Activated naive CD8-positive, alpha-beta T cell (primary cell): ENCODE data around the gene LRRC43.

Experiments
- H3K27ac Mint-ChIP-seq: one replicate; pipeline ENCODE4 v1.8.0; 2021; ENCODE audit warnings: mixed read lengths
- H3K27me3 Mint-ChIP-seq: one replicate; pipeline ENCODE4 v1.8.0; 2021; ENCODE audit warnings: mixed read lengths
- H3K36me3 Mint-ChIP-seq: one replicate; pipeline ENCODE4 v1.8.0; 2021; ENCODE audit warnings: mixed read lengths
- H3K4me1 Mint-ChIP-seq: one replicate; pipeline ENCODE4 v1.8.0; 2021; ENCODE audit warnings: low read depth, mixed read lengths
- H3K4me3 Mint-ChIP-seq: one replicate; pipeline ENCODE4 v1.8.0; 2021; ENCODE audit warnings: mild to moderate bottlenecking, mixed read lengths
- H3K9me3 Mint-ChIP-seq: one replicate; pipeline ENCODE4 v1.8.0; 2021; ENCODE audit warnings: low read depth, mixed read lengths

Gene LRRC43

GRCh38 chr12:122182887-122183587, at the start of gene LRRC43:
TSS of gene LRRC43 (plus strand) at chr12:122183123. CDS start at chr12:122183145, 22 bp downstream.
- Mint-ChIP-seq H3K9me3 (no peaks in the 10 kb centered on the region), H3K4me3 (peak within 1 kb of the TSS; percentile 82), H3K36me3 (no peaks in the 10 kb centered on the region), H3K4me1 (peaks cover 6% of the 10 kb centered on the region), H3K27ac (no peak within 1 kb of the TSS), H3K27me3 (peaks cover 2% of the 10 kb centered on the region)

DNA sequence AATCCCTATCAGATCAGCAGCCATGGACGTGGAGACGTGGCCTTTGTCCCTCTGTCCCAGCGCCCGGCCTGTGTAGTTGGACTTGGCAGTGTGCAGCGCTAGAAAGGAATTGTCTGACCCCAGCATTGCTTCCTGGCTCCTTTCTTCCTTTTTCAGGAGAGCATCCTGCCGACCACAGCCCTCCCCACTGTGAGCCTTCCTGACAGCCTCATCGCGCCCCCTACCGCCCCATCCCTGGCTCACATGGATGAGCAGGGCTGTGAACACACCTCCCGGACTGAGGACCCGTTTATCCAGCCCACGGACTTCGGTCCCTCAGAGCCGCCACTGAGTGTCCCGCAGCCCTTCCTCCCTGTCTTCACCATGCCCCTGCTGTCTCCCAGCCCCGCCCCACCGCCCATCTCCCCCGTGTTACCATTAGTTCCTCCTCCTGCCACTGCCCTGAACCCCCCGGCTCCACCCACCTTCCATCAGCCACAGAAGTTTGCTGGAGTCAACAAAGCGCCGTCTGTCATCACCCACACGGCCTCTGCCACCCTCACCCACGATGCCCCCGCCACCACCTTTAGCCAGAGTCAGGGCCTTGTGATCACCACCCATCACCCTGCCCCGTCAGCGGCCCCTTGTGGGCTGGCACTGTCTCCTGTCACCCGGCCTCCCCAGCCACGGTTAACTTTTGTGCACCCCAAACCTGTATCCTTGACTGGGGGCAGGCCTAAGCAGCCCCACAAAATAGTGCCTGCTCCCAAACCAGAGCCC, 49.6 kb upstream of the LRRC43 start:
- no peaks in the 10 kb centered on the region for H3K4me1 Mint-ChIP-seq
- no peak overlapping the region for H3K4me3 Mint-ChIP-seq
- H3K27me3 Mint-ChIP-seq: no peaks in the 10 kb centered on the region
- H3K9me3 Mint-ChIP-seq: no peaks in the 10 kb centered on the region
- H3K27ac Mint-ChIP-seq: peak overlapping the region; percentile 10
- H3K36me3 Mint-ChIP-seq: no peaks in the 10 kb centered on the region

- Mint-ChIP-seq H3K27me3 (no peaks in the 10 kb centered on the region), H3K4me1 (no peaks in the 10 kb centered on the region), H3K4me3 (no peak overlapping the region), H3K9me3 (no peaks in the 10 kb centered on the region), H3K36me3 (no peaks in the 10 kb centered on the region), H3K27ac (peak overlapping the region; percentile 22)
Observed at GRCh38 chr12:122135437-122136031, 47.4 kb upstream of the LRRC43 start.

DNA sequence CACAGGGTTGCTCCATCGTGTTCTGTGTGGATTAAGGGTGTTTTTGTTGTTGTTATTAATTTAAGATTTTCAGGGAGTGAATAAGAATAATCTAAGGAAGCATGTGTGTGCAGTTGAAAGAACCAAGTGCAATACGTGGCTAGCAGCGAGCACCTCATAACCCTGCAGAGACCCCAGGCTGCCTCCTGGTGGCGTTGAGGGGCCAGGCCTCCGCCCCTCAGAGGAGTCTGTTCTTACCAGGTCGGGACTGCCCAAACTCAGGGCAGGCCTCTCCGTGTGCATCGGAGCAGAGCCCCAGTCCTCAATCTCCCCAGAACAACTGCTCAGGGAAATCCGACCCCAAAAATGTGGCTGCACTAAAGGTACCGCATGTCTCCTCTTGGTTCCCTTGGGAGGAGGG, 45.7 kb upstream of the LRRC43 start:
- Mint-ChIP-seq H3K4me3 (no peak overlapping the region), H3K4me1 (no peaks in the 10 kb centered on the region), H3K36me3 (no peaks in the 10 kb centered on the region), H3K27ac (no peak overlapping the region), H3K27me3 (no peaks in the 10 kb centered on the region), H3K9me3 (no peaks in the 10 kb centered on the region)

- no peaks in the 10 kb centered on the region for H3K36me3 Mint-ChIP-seq
- H3K9me3 Mint-ChIP-seq: no peaks in the 10 kb centered on the region
- no peak overlapping the region for H3K27ac Mint-ChIP-seq
- H3K27me3 Mint-ChIP-seq: no peaks in the 10 kb centered on the region
- no peak overlapping the region for H3K4me3 Mint-ChIP-seq
- no peaks in the 10 kb centered on the region for H3K4me1 Mint-ChIP-seq
Observed at GRCh38 chr12:122137681-122138080, 45.2 kb upstream of the LRRC43 start.

GRCh38 chr12:122138181-122138580, 44.7 kb upstream of the LRRC43 start:
- Mint-ChIP-seq H3K36me3 (no peaks in the 10 kb centered on the region), H3K27me3 (no peaks in the 10 kb centered on the region), H3K27ac (no peak overlapping the region), H3K9me3 (no peaks in the 10 kb centered on the region), H3K4me3 (no peak overlapping the region), H3K4me1 (no peaks in the 10 kb centered on the region)

- Mint-ChIP-seq H3K4me1 (no peaks in the 10 kb centered on the region), H3K27me3 (no peaks in the 10 kb centered on the region), H3K9me3 (no peaks in the 10 kb centered on the region), H3K4me3 (no peak overlapping the region), H3K36me3 (no peaks in the 10 kb centered on the region), H3K27ac (no peak overlapping the region)
Observed at GRCh38 chr12:122138616-122139015, 44.3 kb upstream of the LRRC43 start.

DNA sequence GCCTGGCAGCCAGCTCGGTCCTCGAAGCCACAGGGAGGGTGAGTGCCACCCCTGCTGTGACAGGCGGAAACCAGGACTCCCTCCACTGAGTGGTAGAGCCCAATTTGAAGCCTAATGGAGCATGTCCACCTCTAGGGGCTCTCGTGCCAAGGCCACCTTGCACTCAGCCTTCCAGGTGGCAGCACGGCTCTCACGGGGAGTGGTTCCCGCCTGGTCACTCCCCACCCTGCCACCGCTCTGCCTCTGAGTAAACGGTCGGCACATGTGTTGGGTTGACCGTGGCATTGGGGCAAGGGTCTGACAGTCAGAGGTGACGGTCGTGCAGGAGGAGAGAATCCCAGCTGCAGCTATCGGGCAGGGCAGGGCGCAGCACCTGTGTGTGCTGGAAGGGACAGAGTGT, 43.7 kb upstream of the LRRC43 start:
- H3K27me3 Mint-ChIP-seq: no peaks in the 10 kb centered on the region
- H3K4me3 Mint-ChIP-seq: no peak overlapping the region
- H3K4me1 Mint-ChIP-seq: no peaks in the 10 kb centered on the region
- no peak overlapping the region for H3K27ac Mint-ChIP-seq
- no peaks in the 10 kb centered on the region for H3K9me3 Mint-ChIP-seq
- peaks cover 2% of the 10 kb centered on the region for H3K36me3 Mint-ChIP-seq

DNA sequence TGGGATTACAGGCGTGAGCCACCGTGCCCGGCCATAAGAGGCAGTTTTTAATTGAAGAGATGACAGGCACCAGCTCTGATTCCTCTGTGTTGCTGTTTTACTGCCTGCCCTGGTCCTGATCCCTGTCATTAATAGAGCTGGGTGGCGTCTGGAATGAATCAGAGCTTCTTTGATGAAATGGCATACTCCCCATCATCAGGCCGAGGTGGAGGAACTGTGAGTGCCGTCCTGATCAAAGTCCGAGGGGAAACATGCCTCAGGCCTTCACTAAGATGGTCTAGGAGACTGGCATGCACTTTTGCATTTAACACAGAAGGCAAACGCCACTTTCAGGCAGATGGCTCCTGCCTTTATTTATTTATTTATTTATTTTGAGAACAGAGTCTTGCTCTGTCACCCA, 43.0 kb upstream of the LRRC43 start:
- Mint-ChIP-seq H3K4me1 (no peaks in the 10 kb centered on the region), H3K9me3 (no peaks in the 10 kb centered on the region), H3K27ac (no peak overlapping the region), H3K4me3 (no peak overlapping the region), H3K27me3 (no peaks in the 10 kb centered on the region), H3K36me3 (peaks cover 2% of the 10 kb centered on the region)

GRCh38 chr12:122140467-122141257, 42.3 kb upstream of the LRRC43 start:
- Mint-ChIP-seq H3K27ac (no peak overlapping the region), H3K27me3 (no peaks in the 10 kb centered on the region), H3K9me3 (no peaks in the 10 kb centered on the region), H3K36me3 (peaks cover 2% of the 10 kb centered on the region), H3K4me3 (no peak overlapping the region), H3K4me1 (no peaks in the 10 kb centered on the region)

GRCh38 chr12:122141911-122142725, 40.8 kb upstream of the LRRC43 start:
- H3K9me3 Mint-ChIP-seq: no peaks in the 10 kb centered on the region
- no peak overlapping the region for H3K4me3 Mint-ChIP-seq
- H3K4me1 Mint-ChIP-seq: no peaks in the 10 kb centered on the region
- H3K36me3 Mint-ChIP-seq: peaks cover 2% of the 10 kb centered on the region
- no peaks in the 10 kb centered on the region for H3K27me3 Mint-ChIP-seq
- H3K27ac Mint-ChIP-seq: no peak overlapping the region

- peaks cover 2% of the 10 kb centered on the region for H3K36me3 Mint-ChIP-seq
- no peaks in the 10 kb centered on the region for H3K4me1 Mint-ChIP-seq
- no peak overlapping the region for H3K27ac Mint-ChIP-seq
- H3K4me3 Mint-ChIP-seq: no peak overlapping the region
- no peaks in the 10 kb centered on the region for H3K27me3 Mint-ChIP-seq
- no peaks in the 10 kb centered on the region for H3K9me3 Mint-ChIP-seq
Observed at GRCh38 chr12:122142857-122143256, 40.1 kb upstream of the LRRC43 start.

DNA sequence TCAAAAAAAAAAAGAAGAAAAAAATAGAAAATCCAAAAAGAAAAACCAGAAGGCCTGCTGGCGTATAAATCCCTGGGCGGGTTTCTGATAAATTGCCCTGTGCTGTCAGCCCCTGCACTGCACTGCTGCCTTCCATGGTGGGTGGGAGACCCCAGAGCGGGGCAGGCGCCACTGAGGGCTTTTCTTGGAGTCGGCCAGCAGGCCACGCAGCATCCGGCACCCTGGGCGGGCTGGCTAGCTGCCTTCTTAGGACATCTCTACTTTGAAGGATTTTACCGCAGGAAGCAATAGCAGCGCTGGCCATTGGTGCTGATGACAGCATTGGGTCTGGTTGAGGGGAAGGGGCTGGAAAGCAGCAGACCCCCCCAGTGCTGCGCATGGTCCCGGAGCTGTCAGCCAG, 38.0 kb upstream of the LRRC43 start:
- no peak overlapping the region for H3K4me3 Mint-ChIP-seq
- no peaks in the 10 kb centered on the region for H3K9me3 Mint-ChIP-seq
- no peak overlapping the region for H3K27ac Mint-ChIP-seq
- peaks cover 2% of the 10 kb centered on the region for H3K36me3 Mint-ChIP-seq
- H3K27me3 Mint-ChIP-seq: no peaks in the 10 kb centered on the region
- peaks cover 3% of the 10 kb centered on the region for H3K4me1 Mint-ChIP-seq
